HG03108 (cell line): ENCODE data around the gene RPTOR.

ENCODE experiments used
- ATAC-seq: cut with Tn5 transposase; IDR thresholded peaks from one replicate; pipeline ENCODE4 v1.9.1; 2021; ENCODE audit warnings: moderate library complexity; ENCODE audit not compliant: unreplicated experiment

The RPTOR gene

DNA sequence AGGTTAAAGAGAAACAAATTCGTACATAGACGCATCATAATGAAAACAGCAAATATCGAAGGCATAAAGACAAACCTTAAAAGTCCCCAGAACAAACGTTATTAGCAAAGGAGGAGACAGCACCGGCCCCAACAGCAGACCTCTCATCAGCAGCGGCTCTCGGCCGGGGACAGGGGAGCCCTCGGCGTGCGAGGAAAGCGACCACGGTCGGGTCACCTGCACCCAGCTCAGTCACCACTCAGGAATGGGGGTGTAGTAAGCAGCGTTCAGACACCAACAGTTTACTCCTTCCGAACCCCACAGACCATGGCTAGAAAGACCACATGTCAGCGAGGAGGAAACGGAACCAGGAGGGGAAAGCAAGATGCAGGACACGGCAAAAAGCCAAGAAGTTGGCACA lies 337.7 kb downstream of the RPTOR start:
- ATAC-seq = no peak

DNA sequence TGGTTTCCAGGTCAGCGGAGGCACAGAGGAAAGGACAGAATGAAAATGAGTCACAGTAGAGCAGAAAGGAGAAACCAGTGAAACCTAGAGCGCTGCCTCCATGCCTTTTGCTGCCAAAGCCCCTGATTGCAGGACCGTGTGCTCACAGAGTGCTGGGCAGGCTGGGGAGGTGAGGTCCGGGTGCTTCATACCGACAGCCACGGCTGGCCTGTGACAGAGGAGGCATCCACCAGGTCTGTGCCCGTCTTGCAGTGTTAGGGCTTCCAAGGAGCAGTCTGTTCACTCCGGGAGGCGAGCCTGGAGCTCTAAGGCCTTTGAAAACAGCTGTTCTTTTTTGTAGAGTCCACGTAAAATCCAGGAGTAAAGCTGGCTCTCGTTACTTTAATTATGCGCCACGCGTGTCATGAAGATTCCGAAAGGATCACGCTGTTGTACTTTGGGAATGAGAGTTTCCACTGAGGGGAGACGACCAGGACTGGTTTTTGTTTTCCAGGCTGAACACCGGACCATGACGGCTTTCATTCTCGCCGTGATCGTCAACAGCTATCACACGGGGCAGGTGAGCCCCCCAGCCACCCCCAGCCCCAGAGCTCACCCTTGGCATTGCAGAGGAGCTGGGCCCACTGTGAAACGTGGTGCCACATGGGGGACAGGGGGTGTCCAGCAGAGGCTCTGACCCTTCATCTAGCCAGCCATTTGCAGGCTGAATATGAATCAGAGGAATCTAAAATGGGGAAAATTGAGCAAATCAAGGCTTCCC lies 338.5 kb downstream of the RPTOR start:
- ATAC-seq = no peak

DNA sequence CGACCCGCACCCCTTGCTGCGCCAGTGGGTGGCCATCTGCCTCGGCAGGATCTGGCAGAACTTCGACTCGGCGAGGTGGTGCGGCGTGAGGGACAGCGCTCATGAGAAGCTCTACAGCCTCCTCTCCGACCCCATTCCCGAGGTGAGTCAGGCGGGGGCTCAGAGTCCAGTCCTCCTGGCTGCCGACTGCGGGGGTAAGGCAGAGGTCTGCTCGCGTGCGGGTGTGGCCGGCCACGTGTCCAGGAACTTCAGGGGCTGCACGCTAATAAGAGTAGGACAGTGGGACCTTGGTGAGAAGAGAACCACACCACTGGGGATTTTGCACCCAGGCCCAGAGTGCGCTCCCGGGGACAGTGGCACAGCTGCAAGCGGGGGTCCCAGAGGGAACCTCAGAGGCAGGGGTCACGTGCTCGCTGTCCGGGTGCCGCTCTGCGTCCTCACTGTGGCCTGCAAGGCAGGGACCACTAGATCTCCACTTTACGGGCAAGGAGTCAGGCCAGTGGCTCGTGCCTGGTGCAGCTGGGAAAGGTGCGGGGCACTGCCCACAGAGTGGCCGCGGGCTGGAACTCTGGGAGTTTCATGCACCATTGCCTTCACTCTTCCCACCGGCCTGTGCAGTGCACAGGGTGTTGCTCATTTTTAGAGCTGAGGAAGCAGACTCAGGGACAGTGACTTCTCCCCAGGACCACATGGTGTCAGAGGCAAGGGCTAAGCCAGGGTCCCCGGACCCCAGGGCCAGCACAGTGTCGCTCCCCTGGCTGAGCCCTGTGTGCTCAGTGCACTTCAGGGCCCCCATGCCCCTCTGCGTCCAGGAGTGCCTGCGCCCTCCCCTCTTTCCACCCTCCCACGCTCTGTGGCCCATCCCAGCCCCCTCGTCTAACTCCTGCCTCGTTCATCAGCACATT lies 339.4 kb downstream of the RPTOR start:
- ATAC-seq = no peak

DNA sequence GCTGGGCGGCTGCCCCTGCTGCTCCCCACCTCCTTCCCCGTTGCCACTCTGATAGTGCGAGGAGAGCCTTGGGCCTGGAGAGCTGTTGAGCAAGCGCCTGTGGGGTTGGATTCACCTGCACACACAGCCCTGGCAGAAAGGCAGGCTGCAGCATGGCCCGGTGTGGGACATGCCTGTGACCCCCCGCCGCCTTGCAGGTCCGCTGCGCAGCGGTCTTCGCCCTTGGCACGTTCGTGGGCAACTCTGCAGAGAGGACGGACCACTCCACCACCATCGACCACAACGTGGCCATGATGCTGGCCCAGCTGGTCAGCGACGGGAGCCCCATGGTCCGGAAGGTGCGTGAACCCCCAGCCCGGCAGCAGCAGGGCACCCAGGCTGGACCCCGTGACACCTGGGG lies 340.2 kb downstream of the RPTOR start:
- ATAC-seq = no peak

DNA sequence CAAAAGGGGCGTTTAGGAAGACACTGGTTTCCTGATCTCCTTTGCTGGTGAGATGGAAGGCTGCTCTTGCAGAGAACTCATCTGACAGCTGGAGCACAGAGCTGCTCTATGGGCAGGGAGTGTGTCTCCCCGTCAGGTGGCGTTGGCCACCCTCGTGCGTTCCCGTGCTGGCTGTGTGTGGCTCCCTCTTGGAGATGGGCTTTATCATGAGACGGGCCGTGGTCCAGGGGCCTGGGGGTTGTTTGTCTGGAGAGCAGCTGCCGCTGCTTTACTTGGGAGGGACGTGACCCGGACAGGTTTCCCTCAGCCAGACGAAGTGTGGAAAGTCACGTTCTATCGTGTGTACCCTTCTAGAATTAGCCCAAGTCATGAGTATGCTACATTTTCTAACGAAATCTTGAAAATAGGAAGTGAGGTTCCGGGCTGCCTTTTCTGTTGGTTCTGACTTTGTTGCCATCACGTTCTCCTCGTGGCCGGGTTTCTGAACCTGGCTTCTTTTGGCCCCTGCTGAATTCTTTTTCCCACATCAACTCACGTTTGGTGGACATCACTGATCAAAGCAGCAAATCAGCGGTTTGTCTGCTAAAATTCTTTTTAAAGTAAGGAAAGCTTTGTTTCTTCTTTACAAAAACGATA lies 341.4 kb downstream of the RPTOR start:
- no peak for ATAC-seq

DNA sequence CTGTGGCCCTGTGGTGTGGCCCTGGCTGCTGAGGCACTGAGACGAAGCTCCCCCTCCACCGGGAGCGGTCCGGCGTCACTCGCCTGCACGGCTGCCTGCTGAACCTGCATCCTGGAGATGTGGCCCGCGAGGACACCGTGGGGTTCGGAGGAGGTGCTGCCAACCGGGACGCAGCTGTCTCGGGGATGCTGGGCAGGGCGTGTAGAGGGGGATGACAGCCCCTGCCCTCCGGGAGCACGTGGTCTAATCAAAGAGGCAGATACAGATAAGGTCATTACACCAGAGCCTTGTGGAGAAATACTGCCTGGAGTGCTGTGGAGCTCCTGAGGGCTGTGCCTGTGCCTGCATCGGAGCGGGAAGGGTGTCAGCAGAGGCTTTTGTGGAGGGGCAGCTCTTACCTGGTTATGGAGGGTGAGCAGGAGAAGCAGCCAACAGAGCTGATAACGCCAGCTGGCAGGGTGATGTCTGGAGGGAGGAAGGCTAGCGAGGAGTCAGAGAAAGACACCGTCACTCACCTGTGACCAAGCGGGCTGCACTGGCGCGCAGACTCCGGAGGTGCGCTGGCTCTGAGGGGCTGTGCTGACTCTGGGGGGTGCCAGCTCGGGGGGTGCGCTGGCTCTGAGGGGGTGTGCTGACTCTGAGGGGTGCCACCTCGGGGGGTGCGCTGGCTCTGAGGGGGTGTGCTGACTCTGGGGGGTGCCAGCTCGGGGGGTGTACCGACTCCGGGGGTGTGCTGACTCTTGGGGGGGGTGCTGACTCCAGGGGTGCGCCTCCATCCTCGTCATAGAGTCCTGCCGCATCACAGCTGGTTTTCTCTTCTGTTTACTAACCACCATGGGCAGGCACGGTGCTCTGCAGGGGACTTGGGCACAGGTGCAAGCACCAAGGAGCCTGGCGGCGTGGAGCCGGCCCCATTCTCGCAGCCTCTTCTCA lies 342.3 kb downstream of the RPTOR start:
- no peak for ATAC-seq

DNA sequence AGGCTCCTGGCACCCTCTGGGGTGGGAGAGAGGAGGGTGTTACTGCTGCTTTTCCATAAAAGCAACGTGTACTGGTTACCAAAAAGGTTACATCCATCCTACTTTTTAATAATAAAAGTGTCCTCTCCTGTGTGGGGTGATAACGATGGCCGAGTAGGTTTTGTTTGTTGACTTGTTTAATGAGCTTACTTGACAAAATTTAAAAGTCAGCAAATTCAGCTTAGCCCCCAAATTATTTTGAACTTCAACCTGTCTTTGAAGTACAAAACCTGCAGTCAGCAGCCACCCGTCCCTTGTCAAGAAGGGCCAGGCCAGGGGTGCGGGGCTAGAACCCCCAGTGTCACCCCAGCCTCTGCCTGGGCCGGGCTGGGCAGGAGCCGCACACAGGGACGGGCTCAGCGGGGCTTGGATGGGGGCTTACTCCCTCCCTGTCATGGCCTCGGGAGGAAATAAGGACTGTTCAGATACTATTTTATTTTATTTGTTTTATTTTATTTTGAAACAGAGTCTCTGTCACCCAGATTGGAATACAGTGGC lies 343.1 kb downstream of the RPTOR start:
- no peak for ATAC-seq

DNA sequence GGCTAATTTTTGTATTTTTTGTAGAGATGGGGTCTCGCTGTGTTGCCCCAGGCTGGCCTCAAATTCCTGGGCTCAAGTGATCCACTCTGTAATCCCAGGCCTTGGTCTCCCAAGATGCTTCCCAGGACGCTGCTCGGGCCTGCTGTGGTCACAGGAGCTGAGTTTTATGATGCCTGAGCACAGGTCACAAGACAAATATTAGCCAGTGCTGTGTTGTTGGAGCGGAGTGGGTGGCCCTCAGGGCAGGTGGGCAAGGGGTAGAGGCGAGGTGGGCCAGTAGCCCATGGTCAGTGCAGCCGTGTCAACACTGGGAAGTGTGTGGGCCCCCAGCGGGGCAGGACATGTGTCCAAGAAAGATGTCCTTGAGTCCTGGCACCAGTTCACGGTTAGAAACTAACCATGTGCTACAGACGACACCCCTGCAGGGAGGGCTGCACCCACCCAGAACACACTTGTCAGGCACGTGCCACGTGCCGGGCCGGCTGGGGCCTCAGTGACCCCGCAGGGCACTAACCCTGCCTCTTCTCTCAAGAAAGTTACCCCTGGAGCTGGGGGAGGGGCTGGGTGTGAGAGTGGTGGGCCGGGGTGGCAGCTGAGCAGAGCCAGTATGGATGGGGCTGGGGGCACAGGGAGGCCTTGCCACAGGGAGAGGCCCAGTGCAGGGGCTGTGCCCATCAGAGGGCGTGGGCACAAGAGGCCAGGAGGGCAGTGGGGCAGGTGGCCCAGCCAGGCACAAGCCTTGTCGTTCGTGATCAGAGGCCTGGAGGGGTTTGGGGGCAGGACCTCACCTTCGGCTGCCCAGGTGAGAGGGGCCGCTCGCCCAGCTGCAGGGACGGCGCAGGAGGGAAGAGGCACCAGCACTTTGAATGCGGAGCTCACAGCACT lies 343.9 kb downstream of the RPTOR start:
- ATAC-seq = no peak

DNA sequence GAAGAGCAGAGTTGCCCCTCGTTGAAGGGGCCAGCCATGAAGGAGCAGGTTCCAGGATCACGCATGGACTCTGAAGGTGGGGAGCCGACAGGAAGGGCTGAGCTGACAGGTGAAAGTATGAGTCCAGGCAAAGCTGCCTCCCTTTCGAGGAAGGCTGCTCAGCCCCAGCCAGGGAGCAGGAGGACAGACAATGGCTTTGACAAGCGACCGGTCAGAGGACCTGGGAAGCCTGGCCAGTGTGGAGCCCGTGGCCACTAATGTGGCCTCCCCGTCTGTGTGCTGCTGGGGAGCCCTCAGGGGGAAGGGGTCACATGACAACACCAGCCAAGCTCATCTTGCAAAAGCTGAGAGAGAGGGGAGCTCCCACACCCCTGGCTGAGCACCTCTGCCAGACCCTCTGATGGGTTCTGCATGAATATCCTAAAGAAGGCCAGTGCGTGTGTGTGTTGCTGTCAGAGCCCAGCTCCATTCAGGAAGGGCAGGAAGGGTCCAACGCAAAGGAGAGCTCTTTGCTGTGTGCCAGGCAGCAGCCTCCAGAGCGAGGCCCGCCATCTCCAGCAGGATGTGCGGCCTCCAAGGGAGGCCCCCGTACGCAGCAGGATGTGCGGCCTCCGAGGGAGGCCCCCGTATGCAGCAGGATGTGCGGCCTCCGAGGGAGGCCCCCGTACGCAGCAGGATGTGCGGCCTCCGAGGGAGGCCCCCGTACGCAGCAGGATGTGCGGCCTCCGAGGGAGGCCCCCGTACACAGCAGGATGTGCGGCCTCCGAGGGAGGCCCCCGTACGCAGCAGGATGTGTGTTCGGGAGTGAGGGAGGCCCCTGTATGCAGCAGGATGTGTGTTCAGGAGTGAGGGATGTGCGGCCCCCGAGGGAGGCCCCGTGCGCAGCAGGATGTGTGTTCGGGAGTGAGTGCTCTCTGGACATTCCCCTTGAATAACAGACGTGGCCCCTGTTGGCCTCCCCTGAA lies 344.9 kb downstream of the RPTOR start:
- no peak for ATAC-seq

DNA sequence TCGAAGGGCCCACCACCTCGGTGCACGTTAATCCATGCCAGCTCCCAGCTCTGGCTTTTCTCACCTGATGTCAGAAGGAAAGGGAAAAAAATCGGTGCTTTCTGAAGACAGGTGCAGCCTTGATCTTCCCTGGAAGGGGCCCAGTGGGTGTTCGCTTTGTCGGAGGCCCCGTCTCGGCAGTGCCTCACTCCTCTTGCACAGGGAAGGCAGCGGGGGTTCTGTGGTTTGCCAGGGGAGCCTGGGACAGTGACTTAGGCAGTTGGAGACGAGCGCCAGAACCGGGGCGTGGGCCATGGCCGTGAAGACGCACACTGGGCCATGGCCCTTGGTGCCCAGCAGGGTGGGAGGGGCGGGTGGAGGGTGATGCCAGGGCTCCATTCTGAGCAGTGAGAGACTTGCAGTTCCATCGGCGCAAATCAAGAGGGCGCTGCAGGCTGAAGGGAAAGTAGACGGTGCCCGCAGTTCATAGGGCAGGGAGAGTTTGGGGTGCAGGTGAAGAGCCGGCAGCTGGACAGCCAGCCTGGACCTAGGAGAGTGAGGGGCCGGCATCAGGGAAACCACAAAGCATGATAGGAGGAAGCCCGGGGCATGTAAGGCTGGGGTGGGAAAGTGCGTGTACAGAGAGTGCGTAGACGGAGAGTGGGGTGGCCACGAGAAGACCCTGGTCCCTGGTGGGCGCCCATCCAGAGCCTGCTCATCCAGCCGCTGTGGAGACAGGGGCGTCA lies 345.7 kb downstream of the RPTOR start:
- ATAC-seq = no peak

DNA sequence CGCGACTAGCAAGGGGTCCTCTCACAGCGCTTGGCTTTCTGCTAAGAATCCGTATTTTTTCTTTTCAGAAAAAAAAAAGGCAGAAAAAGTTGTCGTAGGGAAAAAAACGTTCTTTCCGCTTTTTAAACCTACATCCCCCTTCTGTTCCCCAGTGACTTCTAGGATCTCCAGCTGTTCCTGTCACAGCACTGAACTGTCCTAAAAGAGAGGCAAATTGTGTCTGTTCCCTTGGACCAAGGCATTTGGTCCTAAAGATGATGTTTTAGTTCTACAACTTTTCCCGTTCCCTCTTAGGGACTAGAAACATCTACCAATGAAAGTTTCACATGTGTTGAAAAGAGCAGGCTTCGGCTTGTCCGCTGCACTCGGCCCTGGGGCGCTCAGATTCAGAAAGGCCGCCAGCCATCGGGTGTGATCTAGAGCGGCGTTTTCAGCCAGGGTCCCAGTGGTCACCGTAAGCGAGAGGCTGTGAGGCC lies 346.3 kb downstream of the RPTOR start:
- no peak for ATAC-seq

DNA sequence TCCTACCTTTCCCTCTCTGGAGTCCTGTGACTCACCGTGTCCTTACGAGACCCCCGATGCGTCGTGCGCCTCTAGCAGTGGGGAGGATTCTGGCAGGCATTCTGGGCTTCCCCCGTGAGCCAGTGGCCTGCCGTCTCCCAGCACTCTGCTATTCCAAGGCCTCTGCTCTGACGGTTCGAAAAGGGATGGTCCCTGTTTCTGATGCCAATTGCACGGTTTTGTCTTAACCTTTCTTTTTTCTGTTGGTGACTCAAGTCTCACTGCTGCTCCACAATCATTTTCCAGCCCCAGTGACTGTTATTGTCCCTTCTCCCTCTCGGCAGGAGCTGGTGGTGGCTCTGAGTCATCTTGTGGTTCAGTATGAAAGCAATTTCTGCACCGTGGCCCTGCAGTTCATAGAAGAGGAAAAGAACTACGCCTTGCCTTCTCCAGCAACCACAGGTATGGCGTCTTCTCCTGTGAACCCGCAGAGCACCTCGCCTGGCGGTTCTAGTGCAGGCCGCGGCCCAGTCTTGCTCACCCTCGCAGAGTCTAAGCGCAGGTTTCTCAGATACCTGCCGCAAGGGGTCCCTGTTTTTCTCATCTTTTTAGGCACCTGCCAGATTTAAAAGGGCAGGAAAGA lies 346.9 kb downstream of the RPTOR start:
- ATAC-seq = peak; percentile 47

DNA sequence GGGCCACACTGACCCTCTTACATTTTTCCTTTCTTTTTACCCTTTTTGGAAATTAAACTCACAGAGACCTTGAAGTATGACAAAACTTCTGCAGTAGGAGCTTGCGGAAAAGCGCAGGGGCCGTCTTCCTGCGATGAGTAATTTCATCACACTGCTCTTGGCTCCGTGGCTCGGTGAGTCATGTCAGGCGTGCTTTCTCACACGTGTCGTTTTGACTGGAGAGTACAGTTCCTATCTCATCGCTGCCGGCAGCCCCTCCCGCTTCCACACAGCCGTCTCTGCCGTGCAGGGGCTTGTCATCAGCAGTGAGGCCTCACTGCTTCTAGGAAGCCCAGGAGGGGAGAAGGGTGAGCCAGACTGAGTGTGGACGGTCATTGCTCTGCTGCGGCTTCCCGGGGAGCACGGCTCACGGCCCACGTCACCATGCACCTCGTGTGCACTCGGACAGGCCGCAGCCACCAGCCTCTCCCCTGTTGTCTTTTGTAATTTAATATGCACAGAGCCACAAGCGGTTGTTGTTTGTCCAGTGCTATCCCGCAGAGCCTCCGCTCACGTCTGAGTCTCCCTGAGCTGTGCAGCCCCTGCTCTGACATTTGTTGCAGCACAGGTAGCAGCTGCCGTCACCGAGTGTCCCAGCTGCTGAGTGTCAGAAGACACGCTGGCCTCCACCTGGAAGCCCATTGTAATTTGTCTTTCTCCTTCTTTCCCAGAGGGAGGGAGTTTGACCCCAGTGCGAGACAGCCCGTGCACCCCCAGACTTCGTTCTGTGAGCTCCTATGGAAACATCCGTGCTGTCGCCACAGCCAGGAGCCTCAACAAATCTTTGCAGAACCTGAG lies 347.6 kb downstream of the RPTOR start:
- ATAC-seq = peak; percentile 54

DNA sequence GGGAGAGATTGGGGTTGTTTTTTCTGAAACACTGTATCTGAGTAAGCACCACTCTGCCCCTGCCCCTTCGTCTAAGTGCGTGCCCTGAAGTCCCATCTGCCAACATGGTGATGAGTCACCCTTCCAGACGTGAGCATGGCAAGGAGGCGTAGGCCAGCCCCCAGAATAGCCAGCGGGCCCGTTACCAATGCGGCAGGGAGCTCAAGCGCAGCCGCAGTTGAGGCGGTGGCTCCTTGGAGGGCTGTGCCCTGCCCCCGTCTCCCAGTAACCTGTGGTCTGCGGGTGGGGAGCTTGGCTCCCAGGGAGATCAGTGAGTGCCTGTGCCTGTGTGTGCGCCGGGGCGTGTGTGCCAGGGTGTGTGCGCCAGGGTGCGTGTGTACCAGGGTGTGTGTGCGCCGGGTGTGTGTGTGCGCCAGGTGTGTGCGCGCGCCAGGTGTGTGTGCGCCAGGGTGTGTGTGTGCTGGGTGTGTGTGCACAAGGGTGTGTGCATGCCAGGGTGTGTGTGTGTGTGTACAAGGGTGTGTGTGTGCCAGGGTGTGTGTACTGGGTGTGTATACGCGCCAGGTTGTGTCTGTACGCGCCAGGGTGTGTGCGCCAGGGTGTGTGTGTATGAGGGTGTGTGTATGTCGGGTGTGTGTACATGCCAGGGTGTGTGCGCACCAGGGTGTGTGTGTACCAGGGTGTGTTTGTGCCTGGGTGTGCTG lies 348.4 kb downstream of the RPTOR start:
- ATAC-seq = no peak

DNA sequence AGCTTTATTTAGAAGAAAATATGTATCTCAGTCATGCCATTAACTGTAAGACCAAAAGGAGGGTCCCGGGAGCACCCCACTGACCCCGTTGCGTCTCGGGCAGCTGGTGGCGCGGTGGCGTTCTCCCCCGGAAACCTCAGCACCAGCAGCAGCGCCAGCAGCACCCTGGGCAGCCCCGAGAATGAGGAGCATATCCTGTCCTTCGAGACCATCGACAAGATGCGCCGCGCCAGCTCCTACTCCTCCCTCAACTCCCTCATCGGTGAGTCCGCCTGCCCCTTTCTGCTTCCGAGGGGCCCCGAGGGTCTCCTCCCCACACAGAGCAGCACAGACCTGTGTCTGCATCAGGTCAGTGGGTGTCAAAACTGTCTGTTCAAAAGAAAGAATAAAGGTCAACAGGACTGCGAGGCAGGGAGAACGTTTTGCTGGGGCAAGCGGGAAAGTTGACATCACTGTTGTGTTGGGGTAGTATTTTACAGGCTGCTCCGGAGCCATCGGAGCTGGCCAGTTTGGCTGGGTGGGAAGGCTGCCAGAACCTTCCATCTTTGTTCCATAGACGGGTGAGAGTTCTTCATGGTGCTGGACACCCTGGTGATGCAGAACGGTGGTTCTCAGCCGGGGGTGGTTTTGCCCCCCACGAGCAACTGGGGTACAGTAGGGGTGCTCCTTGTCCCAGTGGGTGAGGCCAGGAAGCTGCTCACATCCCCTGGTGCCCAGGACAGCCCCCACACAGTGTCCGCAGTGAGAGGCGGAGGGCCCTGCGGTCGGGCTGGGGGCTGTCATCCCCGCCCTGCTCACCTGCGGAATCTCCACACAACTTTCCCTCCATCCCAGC lies 349.2 kb downstream of the RPTOR start:
- ATAC-seq = no peak
